Activated B cell treated with CpG ODN at 0.5 μM for 24 hours (primary cell): ENCODE measurements around the gene NMRK2. TPM values are rescaled to one million over a fixed set of nuclear protein-coding genes. Genes with fewer than 3 reads are reported as not detected.
A peak's percentile ranks its signal among the peaks of the same experiment; 100 is the strongest.

Experiments used
- ATAC-seq: fragments of 200-7000 bp; cut with Tn5 transposase; one replicate; pipeline ENCODE4 v1.10.0; 2021; ENCODE audit warnings: low read depth, mild to moderate bottlenecking, moderate library complexity
- CTCF ChIA-PET: fragments of 350-600 bp; sonication (Branson Sonifier 250); formaldehyde crosslinking; loops from one replicate; lab custom pipeline; 2021; ENCODE audit warnings: antibody characterized with exemption; lab: Charles Lee
- POLR2A ChIA-PET: fragments of 350-600 bp; sonication (Branson Sonifier 250); formaldehyde crosslinking; loops from one replicate; lab custom pipeline; 2021; ENCODE audit warnings: antibody characterized with exemption; lab: Charles Lee
- DNase-seq: peaks from one replicate; pipeline ENCODE4 v3.0.0; 2022
- H3K27ac Mint-ChIP-seq: one replicate; pipeline ENCODE4 v1.8.0; 2020; ENCODE audit warnings: mixed read lengths
- H3K27me3 Mint-ChIP-seq: one replicate; pipeline ENCODE4 v1.8.0; 2021; ENCODE audit warnings: mixed read lengths
- H3K36me3 Mint-ChIP-seq: one replicate; pipeline ENCODE4 v1.8.0; 2021; ENCODE audit warnings: low read depth, mixed read lengths
- H3K4me1 Mint-ChIP-seq: one replicate; pipeline ENCODE4 v1.8.0; 2021; ENCODE audit warnings: mixed read lengths
- H3K4me3 Mint-ChIP-seq: one replicate; pipeline ENCODE4 v1.8.0; 2020; ENCODE audit warnings: mild to moderate bottlenecking, mixed read lengths
- H3K9me3 Mint-ChIP-seq: one replicate; pipeline ENCODE4 v1.8.0; 2020; ENCODE audit warnings: mixed read lengths
- intact Hi-C: fragments of 100-400 bp; cut with micrococcal nuclease; formaldehyde crosslinking; loops from one replicate; pipeline ENCODE4 v1.15.1; 2024
- total RNA-seq: library from RNA; stranded (reverse); gene quantifications from 2 replicates; pipeline ENCODE4 v1.2.3, GENCODE V29; 2022
- TF ChIP-seq, protein P1 (sequence below): fragments of 200-600 bp; IDR thresholded peaks from one replicate; pipeline ENCODE4 v1.8.0; 2022; ENCODE audit warnings: antibody characterized with exemption, mild to moderate bottlenecking

The NMRK2 gene
- total RNA-seq, 1 donor from 2014 or later: not detected

DNA sequence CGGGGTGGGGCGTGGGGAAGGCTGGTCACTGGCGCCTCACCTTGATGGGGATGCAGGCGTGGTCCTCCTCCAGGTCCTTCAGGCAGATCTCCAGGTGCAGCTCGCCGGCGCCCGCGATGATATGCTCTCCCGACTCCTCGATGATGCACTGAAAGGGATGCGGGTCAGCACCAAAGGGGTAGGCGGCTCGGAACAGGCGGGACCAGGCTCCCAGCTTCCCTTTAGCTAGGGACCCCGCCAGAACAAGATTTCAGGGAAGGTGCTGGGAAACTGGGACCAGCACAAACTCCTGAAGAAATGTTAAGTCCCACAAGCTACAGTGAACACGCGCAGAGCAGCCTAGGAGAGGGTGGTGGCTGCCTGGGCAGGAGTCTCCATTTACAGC, 46.4 kb downstream of the NMRK2 start:
- Mint-ChIP-seq H3K27ac (peak overlapping the region; percentile 35), H3K4me3 (no peak overlapping the region), H3K36me3 (peaks cover 89% of the 10 kb centered on the region), H3K9me3 (no peaks in the 10 kb centered on the region), H3K4me1 (peaks cover 30% of the 10 kb centered on the region), H3K27me3 (no peaks in the 10 kb centered on the region)
- DNase-seq (no peak), ATAC-seq (no peak)
- ChIA-PET POLR2A (interaction anchor here (0.6 to 4.7 kb wide), 4 partner anchors 8 to 217 kb away, joined by 3 to 33 read pairs (median 4); partner anchors contain the start of genes DAPK3, MRPL54 and ZBTB7A), CTCF (no interaction called here)
- TF ChIP-seq, protein P1, sequence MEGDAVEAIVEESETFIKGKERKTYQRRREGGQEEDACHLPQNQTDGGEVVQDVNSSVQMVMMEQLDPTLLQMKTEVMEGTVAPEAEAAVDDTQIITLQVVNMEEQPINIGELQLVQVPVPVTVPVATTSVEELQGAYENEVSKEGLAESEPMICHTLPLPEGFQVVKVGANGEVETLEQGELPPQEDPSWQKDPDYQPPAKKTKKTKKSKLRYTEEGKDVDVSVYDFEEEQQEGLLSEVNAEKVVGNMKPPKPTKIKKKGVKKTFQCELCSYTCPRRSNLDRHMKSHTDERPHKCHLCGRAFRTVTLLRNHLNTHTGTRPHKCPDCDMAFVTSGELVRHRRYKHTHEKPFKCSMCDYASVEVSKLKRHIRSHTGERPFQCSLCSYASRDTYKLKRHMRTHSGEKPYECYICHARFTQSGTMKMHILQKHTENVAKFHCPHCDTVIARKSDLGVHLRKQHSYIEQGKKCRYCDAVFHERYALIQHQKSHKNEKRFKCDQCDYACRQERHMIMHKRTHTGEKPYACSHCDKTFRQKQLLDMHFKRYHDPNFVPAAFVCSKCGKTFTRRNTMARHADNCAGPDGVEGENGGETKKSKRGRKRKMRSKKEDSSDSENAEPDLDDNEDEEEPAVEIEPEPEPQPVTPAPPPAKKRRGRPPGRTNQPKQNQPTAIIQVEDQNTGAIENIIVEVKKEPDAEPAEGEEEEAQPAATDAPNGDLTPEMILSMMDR: no peak
- intact Hi-C loops: no loop called here

DNA sequence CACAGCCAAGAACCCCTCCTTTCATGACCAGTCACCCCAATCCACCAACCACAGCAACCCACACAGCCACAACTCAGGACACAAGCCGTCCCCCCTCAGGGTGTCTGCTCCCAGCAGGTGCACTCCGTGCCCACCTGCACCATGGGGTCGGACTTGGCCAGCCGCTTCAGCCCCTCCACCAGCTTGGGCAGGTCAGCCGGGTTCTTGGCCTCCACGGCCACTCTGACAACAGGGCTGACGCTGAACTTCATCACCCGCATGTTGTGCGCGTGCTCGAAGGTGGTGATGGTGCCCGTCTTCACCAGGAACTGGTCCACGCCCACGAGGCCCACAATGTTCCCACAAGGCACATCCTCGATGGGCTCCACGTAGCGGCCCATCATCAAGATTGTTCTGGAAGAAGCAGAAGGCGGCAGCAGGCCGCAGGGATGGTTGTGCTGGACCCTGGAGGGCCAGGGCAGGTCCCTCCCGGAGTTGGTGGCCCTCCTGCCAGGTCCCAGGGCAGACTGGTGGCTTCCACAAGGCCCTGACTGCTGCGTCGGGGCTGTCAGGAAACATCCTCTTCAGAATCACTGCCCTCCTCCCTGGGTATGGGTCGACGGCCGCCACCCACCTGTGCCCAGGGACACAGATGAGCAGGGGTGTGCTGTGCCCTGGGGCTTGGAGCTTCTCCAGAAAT, 46.9 kb downstream of the NMRK2 start:
- Mint-ChIP-seq H3K27me3 (no peaks in the 10 kb centered on the region), H3K36me3 (peaks cover 94% of the 10 kb centered on the region), H3K4me1 (peaks cover 35% of the 10 kb centered on the region), H3K27ac (peak overlapping the region; percentile 35), H3K4me3 (no peak overlapping the region), H3K9me3 (no peaks in the 10 kb centered on the region)
- intact Hi-C loops: loop anchor here (10.0 kb wide), 1 partner anchor 425 kb away; the partner anchor contains the start of genes CHAF1A and SH3GL1
- TF ChIP-seq, protein P1: no peak
- CTCF ChIA-PET: no interaction called here
- POLR2A ChIA-PET: interaction anchor here (0.5 to 4.7 kb wide), 6 partner anchors 8 to 428 kb away, joined by 3 to 33 read pairs (median 4); partner anchors contain the start of genes DAPK3, MRPL54 and ZBTB7A
- ATAC-seq: no peak
- DNase-seq: no peak

DNA sequence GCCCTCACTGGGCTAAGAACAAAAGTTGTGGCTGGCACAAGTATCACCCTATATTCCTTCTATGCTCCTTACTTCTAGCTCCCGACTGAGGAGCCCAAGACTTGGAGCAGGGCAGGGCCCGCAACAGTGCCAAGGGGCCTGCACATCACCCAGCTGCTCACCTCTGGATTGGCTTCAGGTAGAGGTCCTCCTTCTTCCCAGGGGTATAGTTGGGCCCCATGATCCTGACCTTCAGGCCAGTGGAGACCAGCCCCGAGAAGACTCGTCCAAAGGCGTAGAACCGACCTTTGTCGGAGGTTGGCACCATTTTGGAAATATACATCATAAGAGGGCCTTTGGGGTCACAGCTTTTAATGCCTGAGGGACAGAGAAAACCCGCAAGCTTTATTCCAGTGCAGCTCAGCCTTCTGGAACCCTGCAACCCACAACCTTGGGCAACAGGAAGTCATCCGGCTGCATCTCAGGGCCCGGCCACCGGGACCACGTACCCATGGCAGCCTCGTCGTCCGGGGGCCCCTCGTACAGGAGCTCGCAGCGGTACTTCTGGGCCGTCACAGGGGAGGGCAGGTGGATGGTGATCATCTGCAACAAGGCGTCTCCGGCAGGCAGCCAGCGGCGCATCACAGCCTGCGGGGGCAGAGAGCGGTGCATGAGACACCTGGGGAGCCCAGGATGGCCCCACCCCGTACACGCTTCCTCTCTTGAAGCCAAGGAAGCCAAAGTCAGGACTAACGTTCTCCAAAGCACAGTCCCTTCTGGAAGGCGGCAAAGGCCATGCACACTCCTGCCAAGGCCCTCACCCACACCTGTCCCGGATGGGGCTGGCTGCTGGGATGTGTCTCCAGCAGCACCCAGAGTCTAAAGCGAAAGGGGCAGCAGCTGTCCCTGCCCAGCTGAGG, 47.7 kb downstream of the NMRK2 start:
- Mint-ChIP-seq H3K9me3 (no peaks in the 10 kb centered on the region), H3K4me1 (peaks cover 40% of the 10 kb centered on the region), H3K4me3 (no peak overlapping the region), H3K27ac (no peak overlapping the region), H3K27me3 (no peaks in the 10 kb centered on the region), H3K36me3 (peaks cover 90% of the 10 kb centered on the region)
- CTCF ChIA-PET: no interaction called here
- intact Hi-C loops: loop anchor here (10.0 kb wide), 1 partner anchor 424 kb away; the partner anchor contains the start of genes CHAF1A and SH3GL1
- ATAC-seq (no peak), DNase-seq (no peak)
- TF ChIP-seq, protein P1: no peak
- POLR2A ChIA-PET: interaction anchor here (0.5 to 4.7 kb wide), 4 partner anchors 9 to 429 kb away, joined by 4 to 33 read pairs (median 6); partner anchors contain the start of gene DAPK3

DNA sequence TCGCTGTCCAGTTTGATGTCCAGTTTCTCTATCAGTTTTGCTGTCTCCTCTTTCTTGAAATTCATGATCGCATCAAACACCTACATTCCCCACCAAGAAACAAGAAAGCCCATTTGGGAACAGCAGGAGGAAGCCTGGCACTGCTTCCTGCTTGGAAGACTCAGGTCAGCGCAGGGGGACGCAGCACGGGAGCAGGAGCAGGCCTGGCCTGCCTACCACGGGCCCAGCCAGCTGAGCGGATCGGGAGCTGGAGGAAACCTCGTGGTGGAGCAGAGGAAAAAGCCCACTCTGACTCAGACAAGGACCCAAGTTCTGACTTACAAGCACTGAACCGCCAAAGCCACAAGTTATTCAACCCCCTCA, 48.5 kb downstream of the NMRK2 start:
- DNase-seq (no peak), ATAC-seq (no peak)
- intact Hi-C loops: loop anchor here (10.0 kb wide), 1 partner anchor 423 kb away; the partner anchor contains the start of genes CHAF1A and SH3GL1
- H3K4me3 Mint-ChIP-seq: no peak overlapping the region
- CTCF ChIA-PET: no interaction called here
- TF ChIP-seq, protein P1: no peak
- H3K9me3 Mint-ChIP-seq: no peaks in the 10 kb centered on the region
- POLR2A ChIA-PET: interaction anchor here (4.7 kb wide), 1 partner anchor 10 kb away, joined by 33 read pairs; the partner anchor contains the start of gene DAPK3
- H3K27ac Mint-ChIP-seq: peak overlapping the region; percentile 59
- H3K4me1 Mint-ChIP-seq: peaks cover 47% of the 10 kb centered on the region
- H3K36me3 Mint-ChIP-seq: peaks cover 83% of the 10 kb centered on the region
- H3K27me3 Mint-ChIP-seq: no peaks in the 10 kb centered on the region
